CD4-positive, alpha-beta T cell (primary cell): Measurements from ENCODE around the gene ZNF787. TPM values are rescaled to one million over a fixed set of nuclear protein-coding genes. Genes with fewer than 3 reads are reported as not detected.

Source experiments
- ATAC-seq: fragments of 200-7000 bp; cut with Tn5 transposase; one replicate; pipeline ENCODE4 v1.10.0; 2022; ENCODE audit warnings: mild to moderate bottlenecking; ENCODE audit not compliant: poor library complexity
- CTCF ChIA-PET: fragments of 350-600 bp; sonication (Branson Sonifier 250); formaldehyde crosslinking; loops from one replicate; lab custom pipeline; 2021; ENCODE audit warnings: antibody characterized with exemption, inconsistent platforms; lab: Charles Lee
- POLR2A ChIA-PET: fragments of 350-600 bp; sonication (Branson Sonifier 250); formaldehyde crosslinking; loops from one replicate; lab custom pipeline; 2021; ENCODE audit warnings: antibody characterized with exemption, inconsistent platforms; lab: Charles Lee
- DNase-seq, 14 experiments: peaks; one replicate each; pipeline ENCODE4 v3.0.0-alpha.2; 2013 to 2020; ENCODE audit warnings: mixed read lengths in 2 of 14
- H3K27ac ChIP-seq, 2 donors: one replicate each; pipeline versions ENCODE4 v1.5.1 to v1.7.0; 2013; ENCODE audit warnings: low read length in 2 of 2, low read depth in 1 of 2, mild to moderate bottlenecking in 1 of 2
- H3K27me3 ChIP-seq, 2 experiments: 1 replicate in 1 of 2; 2 replicates in 1 of 2; pipeline versions ENCODE4 v1.6.1 to v1.7.0; 2013; ENCODE audit warnings: low read length in 2 of 2, control low read depth in 1 of 2, mild to moderate bottlenecking in 1 of 2, moderate library complexity in 1 of 2; ENCODE audit not compliant: insufficient read depth in 2 of 2, control insufficient read depth in 1 of 2
- H3K36me3 ChIP-seq: one replicate; pipeline ENCODE4 v1.6.1; 2013; ENCODE audit warnings: low read length, control low read depth; ENCODE audit not compliant: insufficient read depth
- H3K4me1 ChIP-seq: one replicate; pipeline ENCODE4 v1.6.1; 2013; ENCODE audit warnings: low read length, control low read depth; ENCODE audit not compliant: insufficient read depth
- H3K4me3 ChIP-seq: one replicate; pipeline ENCODE4 v1.5.1; 2013; ENCODE audit warnings: mild to moderate bottlenecking, low read length, moderate library complexity
- H3K9me3 ChIP-seq, 2 experiments: 1 replicate in 1 of 2; 2 replicates in 1 of 2; pipeline versions ENCODE4 v1.6.1 to v1.7.0; 2013; ENCODE audit warnings: low read length in 2 of 2, mild to moderate bottlenecking in 2 of 2, control low read depth in 1 of 2, moderate library complexity in 1 of 2; ENCODE audit not compliant: control insufficient read depth in 1 of 2, insufficient read depth in 1 of 2
- H3K27ac Mint-ChIP-seq: one replicate; pipeline ENCODE4 v1.8.0; 2020; ENCODE audit warnings: mixed read lengths
- H3K27me3 Mint-ChIP-seq: one replicate; pipeline ENCODE4 v1.8.0; 2021; ENCODE audit warnings: mixed read lengths
- H3K36me3 Mint-ChIP-seq: one replicate; pipeline ENCODE4 v1.8.0; 2021; ENCODE audit warnings: low read depth, mixed read lengths
- H3K4me1 Mint-ChIP-seq: one replicate; pipeline ENCODE4 v1.8.0; 2021; ENCODE audit warnings: low read depth, mixed read lengths
- H3K4me3 Mint-ChIP-seq: one replicate; pipeline ENCODE4 v1.8.0; 2020; ENCODE audit warnings: mild to moderate bottlenecking, mixed read lengths
- H3K9me3 Mint-ChIP-seq: one replicate; pipeline ENCODE4 v1.8.0; 2020; ENCODE audit warnings: mixed read lengths
- CTCF ChIP-seq: fragments of 200-600 bp; IDR thresholded peaks from one replicate; pipeline ENCODE4 v1.8.0; 2022; ENCODE audit warnings: antibody characterized with exemption, mild to moderate bottlenecking
- intact Hi-C, 2 experiments: fragments of 100-400 bp; cut with DNase I in 1 of 2; cut with micrococcal nuclease in 1 of 2; formaldehyde crosslinking; loops; one replicate each; pipeline versions ENCODE4 v1.15.1 to v1.9.0; 2023 to 2025; cut with DNase I, micrococcal nuclease
- total RNA-seq, 174 experiments: library from RNA in 2 of 174; stranded (reverse) in 2 of 174; gene quantifications; one replicate each; pipeline ENCODE4 v1.2.3 and lab custom pipeline; 2021 to 2026

Gene ZNF787
- total RNA-seq, 2 experiments from 2014 or later, result 11.4 to 11.5 TPM

- ATAC-seq (no peak), DNase-seq (no peak)
- Mint-ChIP-seq H3K27ac (no peak overlapping the region), H3K36me3 (peaks cover 7% of the 10 kb centered on the region), H3K4me1 (peaks cover 24% of the 10 kb centered on the region), H3K9me3 (no peaks in the 10 kb centered on the region), H3K4me3 (no peak overlapping the region), H3K27me3 (no peaks in the 10 kb centered on the region)
- POLR2A ChIA-PET, result interaction anchor here (1.2 to 1.3 kb wide), 2 partner anchors 12 to 15 kb away, joined by 3 to 4 read pairs; no protein-coding TSS in a partner anchor
- Histone ChIP-seq H3K9me3 (no peaks in the 10 kb centered on the region), H3K4me1 (peaks cover 17% of the 10 kb centered on the region), H3K4me3 (no peak overlapping the region), H3K27ac (no peak overlapping the region), H3K27me3 (no peaks in the 10 kb centered on the region), H3K36me3 (no peaks in the 10 kb centered on the region)
- TF ChIP-seq CTCF, result no peak
- intact Hi-C loops, result no loop called here
- CTCF ChIA-PET, result no interaction called here
Measured at GRCh38 chr19:56137405-56137804, 16.3 kb upstream of the ZNF787 start.

GRCh38 chr19:56136362-56136761 lies 15.3 kb upstream of the ZNF787 start:
- Mint-ChIP-seq H3K36me3 (peaks cover 7% of the 10 kb centered on the region), H3K9me3 (no peaks in the 10 kb centered on the region), H3K27me3 (no peaks in the 10 kb centered on the region), H3K4me3 (no peak overlapping the region), H3K27ac (no peak overlapping the region), H3K4me1 (peaks cover 16% of the 10 kb centered on the region)
- no peaks in the 10 kb centered on the region for H3K27me3 ChIP-seq
- ATAC-seq (no peak), DNase-seq (no peak)
- no peaks in the 10 kb centered on the region for H3K9me3 ChIP-seq
- no peak for TF ChIP-seq CTCF
- no peaks in the 10 kb centered on the region for H3K36me3 ChIP-seq
- POLR2A ChIA-PET, result no interaction called here
- CTCF ChIA-PET, result interaction anchor here (1.0 kb wide), 1 partner anchor 56 kb away, joined by 4 read pairs; no protein-coding TSS in a partner anchor
- H3K4me1 ChIP-seq, result peaks cover 8% of the 10 kb centered on the region
- no peak overlapping the region for H3K27ac ChIP-seq
- no peak overlapping the region for H3K4me3 ChIP-seq
- intact Hi-C loops, result no loop called here

- POLR2A ChIA-PET, result no interaction called here
- no peak for ATAC-seq
- no peak overlapping the region for H3K27ac Mint-ChIP-seq
Measured at GRCh38 chr19:56134654-56134921, 13.5 kb upstream of the ZNF787 start.

More at GRCh38 chr19:56134654-56134921, 13.5 kb upstream of the ZNF787 start:
- Histone ChIP-seq H3K36me3 (no peaks in the 10 kb centered on the region), H3K27me3 (no peaks in the 10 kb centered on the region), H3K4me3 (no peak overlapping the region), H3K4me1 (no peaks in the 10 kb centered on the region), H3K27ac (no peak overlapping the region), H3K9me3 (no peaks in the 10 kb centered on the region)
- DNase-seq, result no peak
- Mint-ChIP-seq H3K4me1 (peaks cover under 1% of the 10 kb centered on the region), H3K9me3 (no peaks in the 10 kb centered on the region), H3K36me3 (no peaks in the 10 kb centered on the region), H3K4me3 (no peak overlapping the region), H3K27me3 (no peaks in the 10 kb centered on the region)
- CTCF ChIA-PET, result no interaction called here
- TF ChIP-seq CTCF, result no peak
- intact Hi-C loops, result no loop called here
